CD4-positive, CD25-positive, alpha-beta regulatory T cell (primary cell): Measurements from ENCODE around the gene CD68. TPM values are rescaled to one million over a fixed set of nuclear protein-coding genes. Genes with fewer than 3 reads are reported as not detected.

Experiments used
- ATAC-seq, 2 donors: fragments of 150-1000 bp; cut with Tn5 transposase; one replicate each; pipeline ENCODE4 v1.10.0; 2021; ENCODE audit warnings: low read depth in 2 of 2, moderate number of reproducible peaks in 2 of 2, moderate library complexity in 1 of 2
- DNase-seq, 3 donors: peaks; one replicate each; pipeline versions ENCODE4 v3.0.0 to v3.0.0-alpha.2; 2012 to 2022; ENCODE audit warnings: mixed read lengths in 1 of 3
- H3K27ac ChIP-seq: one replicate; pipeline ENCODE4 v1.7.0; 2013; ENCODE audit warnings: mild to moderate bottlenecking, low read length; ENCODE audit not compliant: insufficient read depth, poor library complexity, severe bottlenecking
- H3K27me3 ChIP-seq: one replicate; pipeline ENCODE4 v1.7.0; 2013; ENCODE audit warnings: low read length; ENCODE audit not compliant: control insufficient read depth, insufficient read depth
- H3K36me3 ChIP-seq: one replicate; pipeline ENCODE4 v1.7.0; 2013; ENCODE audit warnings: mild to moderate bottlenecking, low read length, moderate library complexity; ENCODE audit not compliant: control insufficient read depth, insufficient read depth
- H3K4me1 ChIP-seq: 2 replicates; pipeline ENCODE4 v1.7.0; 2013; ENCODE audit warnings: mild to moderate bottlenecking, low read length; ENCODE audit not compliant: insufficient read depth, control insufficient read depth, poor library complexity, severe bottlenecking
- H3K4me3 ChIP-seq: one replicate; pipeline ENCODE4 v1.7.0; 2013; ENCODE audit warnings: low read depth, mild to moderate bottlenecking, low read length, moderate library complexity
- H3K9me3 ChIP-seq, 2 experiments: 1 replicate in 1 of 2; 2 replicates in 1 of 2; pipeline ENCODE4 v1.7.0; 2013; ENCODE audit warnings: low read length in 2 of 2, mild to moderate bottlenecking in 1 of 2, moderate library complexity in 1 of 2; ENCODE audit not compliant: control insufficient read depth in 2 of 2
- H3K27ac Mint-ChIP-seq, 3 donors: one replicate each; pipeline ENCODE4 v1.8.0; 2020 to 2022; ENCODE audit warnings: mild to moderate bottlenecking in 3 of 3, mixed read lengths in 3 of 3, moderate library complexity in 2 of 3
- H3K27me3 Mint-ChIP-seq: one replicate; pipeline ENCODE4 v1.8.0; 2022; ENCODE audit warnings: mild to moderate bottlenecking, mixed read lengths
- H3K36me3 Mint-ChIP-seq: one replicate; pipeline ENCODE4 v1.8.0; 2020; ENCODE audit warnings: mixed read lengths
- H3K4me1 Mint-ChIP-seq, 4 donors: one replicate each; pipeline ENCODE4 v1.8.0; 2020 to 2022; ENCODE audit warnings: mixed read lengths in 4 of 4, mild to moderate bottlenecking in 1 of 4
- H3K4me3 Mint-ChIP-seq, 4 donors: one replicate each; pipeline ENCODE4 v1.8.0; 2020 to 2022; ENCODE audit warnings: mild to moderate bottlenecking in 4 of 4, mixed read lengths in 4 of 4, moderate library complexity in 3 of 4
- H3K9me3 Mint-ChIP-seq, 7 donors: one replicate each; pipeline ENCODE4 v1.8.0; 2020 to 2022; ENCODE audit warnings: mixed read lengths in 7 of 7, mild to moderate bottlenecking in 3 of 7, moderate library complexity in 2 of 7
- polyA plus RNA-seq, 4 donors: library from polyadenylated mRNA; unstranded; fragments of 300-500 nt; fragmentation: Illumina TruSeq; gene quantifications; one replicate each; pipeline ENCODE4 v1.2.3, GENCODE V29; 2021
- total RNA-seq: library from RNA; stranded (reverse); gene quantifications from one replicate; pipeline ENCODE4 v1.2.3, GENCODE V29; 2022

CD68 gene
- total and polyA plus RNA-seq, 5 donors from 2014 or later, result 0.25 to 1.2 (median 0.77) TPM; not detected in 1

DNA sequence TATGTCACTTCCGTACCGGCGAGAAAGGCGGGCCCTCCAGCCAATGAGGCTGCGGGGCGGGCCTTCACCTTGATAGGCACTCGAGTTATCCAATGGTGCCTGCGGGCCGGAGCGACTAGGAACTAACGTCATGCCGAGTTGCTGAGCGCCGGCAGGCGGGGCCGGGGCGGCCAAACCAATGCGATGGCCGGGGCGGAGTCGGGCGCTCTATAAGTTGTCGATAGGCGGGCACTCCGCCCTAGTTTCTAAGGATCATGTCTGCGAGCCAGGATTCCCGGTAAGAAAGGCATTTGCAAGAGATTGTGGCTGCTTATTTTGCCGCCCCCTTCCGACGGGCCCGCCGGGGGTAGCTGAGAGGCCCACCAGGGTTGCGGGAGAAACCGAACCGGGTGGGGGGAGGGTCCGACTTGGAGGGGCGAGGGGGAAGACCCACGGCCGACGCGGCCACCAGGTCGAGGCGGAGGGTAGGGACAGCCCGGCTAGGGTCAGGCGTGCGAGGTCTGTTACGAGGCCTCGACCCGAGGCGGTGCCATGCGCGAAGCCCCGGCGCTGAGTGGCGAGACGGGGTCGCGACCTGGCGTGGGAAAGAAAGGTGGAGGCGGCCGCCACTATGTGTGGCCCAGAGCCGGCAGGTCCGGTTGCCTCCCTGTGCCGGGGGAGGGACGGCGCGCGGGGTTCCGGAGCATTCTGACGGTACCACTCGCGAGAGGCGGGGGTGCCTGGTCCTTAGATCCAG lies 6.7 kb upstream of the CD68 start:
- Mint-ChIP-seq H3K36me3 (peaks cover 52% of the 10 kb centered on the region), H3K27ac (peak overlapping the region; percentile 97 to 100 (median 99)), H3K4me3 (peak overlapping the region; percentile 96 to 99 (median 98)), H3K9me3 (peaks cover 0 to 1% (median 0%) of the 10 kb centered on the region in 7 donors), H3K27me3 (peaks cover 11% of the 10 kb centered on the region), H3K4me1 (peaks cover 0 to 53% (median 27%) of the 10 kb centered on the region in 4 donors)
- H3K4me3 ChIP-seq, result peak overlapping the region; percentile 55
- no peaks in the 10 kb centered on the region for H3K9me3 ChIP-seq
- peaks cover 50% of the 10 kb centered on the region for H3K36me3 ChIP-seq
- no peaks in the 10 kb centered on the region for H3K27me3 ChIP-seq
- DNase-seq, result peak in 2 of 3 donors; percentile 100
- H3K27ac ChIP-seq, result peak overlapping the region; percentile 97
- ATAC-seq, result no peak
- H3K4me1 ChIP-seq, result peaks cover 24% of the 10 kb centered on the region

GRCh38 chr17:7573324-7574080 lies 5.9 kb upstream of the CD68 start:
- H3K4me3 Mint-ChIP-seq, result peak overlapping the region; percentile 96 to 99 (median 98)
- peaks cover 0 to 60% (median 32%) of the 10 kb centered on the region in 4 donors for H3K4me1 Mint-ChIP-seq
- H3K27me3 ChIP-seq, result no peaks in the 10 kb centered on the region
- H3K27ac ChIP-seq, result peak overlapping the region; percentile 97
- peak; percentile 87 to 97 (median 91) for DNase-seq
- peak overlapping the region; percentile 76 for H3K4me3 ChIP-seq
- peaks cover 59% of the 10 kb centered on the region for H3K36me3 Mint-ChIP-seq
- H3K9me3 Mint-ChIP-seq, result peaks cover 0 to 1% (median 0%) of the 10 kb centered on the region in 7 donors
- peak; percentile 34 to 41 for ATAC-seq
- H3K36me3 ChIP-seq, result peaks cover 56% of the 10 kb centered on the region
- H3K27ac Mint-ChIP-seq, result peak overlapping the region; percentile 97 to 100 (median 99)
- no peaks in the 10 kb centered on the region for H3K9me3 ChIP-seq
- peaks cover 25% of the 10 kb centered on the region for H3K4me1 ChIP-seq
- peaks cover 11% of the 10 kb centered on the region for H3K27me3 Mint-ChIP-seq

GRCh38 chr17:7574176-7574953 lies 5.1 kb upstream of the CD68 start:
- H3K9me3 Mint-ChIP-seq, result peaks cover 0 to 1% (median 0%) of the 10 kb centered on the region in 7 donors
- peaks cover 33% of the 10 kb centered on the region for H3K4me1 ChIP-seq
- H3K36me3 Mint-ChIP-seq, result peaks cover 63% of the 10 kb centered on the region
- H3K4me1 Mint-ChIP-seq, result peaks cover 4 to 68% (median 38%) of the 10 kb centered on the region in 4 donors
- peaks cover 11% of the 10 kb centered on the region for H3K27me3 Mint-ChIP-seq
- peak overlapping the region; percentile 76 for H3K4me3 ChIP-seq
- DNase-seq (no peak), ATAC-seq (no peak)
- H3K27ac ChIP-seq, result peak overlapping the region; percentile 97
- peaks cover 59% of the 10 kb centered on the region for H3K36me3 ChIP-seq
- H3K27ac Mint-ChIP-seq, result peak overlapping the region; percentile 71 to 99 (median 97)
- no peaks in the 10 kb centered on the region for H3K9me3 ChIP-seq
- H3K27me3 ChIP-seq, result no peaks in the 10 kb centered on the region
- H3K4me3 Mint-ChIP-seq, result peak overlapping the region; percentile 96 to 99 (median 98)

GRCh38 chr17:7575481-7575883 lies 4.0 kb upstream of the CD68 start:
- Mint-ChIP-seq H3K36me3 (peaks cover 60% of the 10 kb centered on the region), H3K9me3 (peaks cover 0 to 1% (median 0%) of the 10 kb centered on the region in 7 donors), H3K4me1 (peaks cover 5 to 78% (median 46%) of the 10 kb centered on the region in 4 donors), H3K27ac (peak overlapping the region in 1 of 3 donors; percentile 97), H3K4me3 (peak overlapping the region; percentile 96 to 99 (median 98)), H3K27me3 (peaks cover 11% of the 10 kb centered on the region)
- no peak for DNase-seq
- Histone ChIP-seq H3K27me3 (no peaks in the 10 kb centered on the region), H3K9me3 (no peaks in the 10 kb centered on the region), H3K4me3 (peak overlapping the region; percentile 76), H3K36me3 (peaks cover 53% of the 10 kb centered on the region), H3K27ac (peak overlapping the region; percentile 97), H3K4me1 (peaks cover 39% of the 10 kb centered on the region)
- ATAC-seq, result no peak

DNA sequence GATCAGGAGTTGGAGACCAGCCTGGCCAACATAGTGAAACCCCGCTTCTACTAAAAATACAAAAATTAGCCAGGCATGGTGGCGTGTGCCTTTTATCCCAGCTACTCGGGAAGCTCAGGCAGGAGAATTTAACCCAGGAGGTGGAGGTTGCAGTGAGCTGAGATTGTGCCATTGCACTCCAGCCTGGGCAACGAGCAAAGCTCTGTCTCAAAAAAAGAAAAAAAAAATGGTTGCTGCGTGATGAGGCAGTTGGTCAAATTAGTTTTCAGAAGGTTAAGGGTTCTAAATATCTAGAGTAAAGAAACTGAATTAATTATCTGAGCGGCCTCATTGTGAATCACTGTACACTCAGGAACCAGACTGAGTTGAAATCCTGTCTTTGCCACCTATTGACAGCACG lies 3.5 kb upstream of the CD68 start:
- H3K4me1 ChIP-seq, result peaks cover 39% of the 10 kb centered on the region
- no peak overlapping the region for H3K27ac ChIP-seq

GRCh38 chr17:7576432-7576937 lies 3.0 kb upstream of the CD68 start:
- ATAC-seq (no peak), DNase-seq (no peak)
- Histone ChIP-seq H3K9me3 (no peaks in the 10 kb centered on the region), H3K4me1 (peaks cover 39% of the 10 kb centered on the region), H3K27me3 (no peaks in the 10 kb centered on the region), H3K36me3 (peaks cover 49% of the 10 kb centered on the region), H3K27ac (no peak overlapping the region), H3K4me3 (no peak overlapping the region)
- H3K9me3 Mint-ChIP-seq, result peaks cover 0 to 1% (median 0%) of the 10 kb centered on the region in 7 donors
- H3K27me3 Mint-ChIP-seq, result peaks cover 11% of the 10 kb centered on the region
- H3K36me3 Mint-ChIP-seq, result peaks cover 52% of the 10 kb centered on the region
- peak overlapping the region; percentile 4 to 96 (median 32) for H3K4me3 Mint-ChIP-seq
- H3K27ac Mint-ChIP-seq, result peak overlapping the region in 2 of 3 donors; percentile 42 to 62
- peaks cover 5 to 86% (median 50%) of the 10 kb centered on the region in 4 donors for H3K4me1 Mint-ChIP-seq

More for the DNA sequence above, 3.5 kb upstream of the CD68 start:
- DNase-seq (no peak), ATAC-seq (no peak)
- peaks cover 5 to 83% (median 49%) of the 10 kb centered on the region in 4 donors for H3K4me1 Mint-ChIP-seq
- Histone ChIP-seq H3K36me3 (peaks cover 49% of the 10 kb centered on the region), H3K27me3 (no peaks in the 10 kb centered on the region), H3K4me3 (no peak overlapping the region), H3K9me3 (no peaks in the 10 kb centered on the region)
- H3K36me3 Mint-ChIP-seq, result peaks cover 55% of the 10 kb centered on the region
- H3K9me3 Mint-ChIP-seq, result peaks cover 0 to 1% (median 0%) of the 10 kb centered on the region in 7 donors
- H3K27ac Mint-ChIP-seq, result peak overlapping the region in 1 of 3 donors; percentile 97
- H3K4me3 Mint-ChIP-seq, result peak overlapping the region in 3 of 4 donors; percentile 28 to 96 (median 29)
- peaks cover 11% of the 10 kb centered on the region for H3K27me3 Mint-ChIP-seq
